HL-60/S4 treated with phorbol 12-myristate 13-acetate at 8.2 ng/mL for 4 days and 3 days (cell line): ENCODE data around the gene HSPA12B.

Experiments
- in situ Hi-C: fragments of 300-500 bp; cut with MboI; formaldehyde crosslinking; loops from 2 replicates; pipeline ENCODE4 v1.15.0; 2022; ENCODE audit warnings: low sequenced_read_pairs

HSPA12B gene

GRCh38 chr20:3732327-3733118 is at the start of gene HSPA12B:
Gene HSPA12B, plus strand, starts transcription at chr20:3732685. Its CDS starts 5,990 bp downstream, at chr20:3738675.
- in situ Hi-C loops: no loop called here

- in situ Hi-C loops: no loop called here
Measured at GRCh38 chr20:3685341-3685740, 47.1 kb upstream of the HSPA12B start.

GRCh38 chr20:3686421-3686820 is 46.1 kb upstream of the HSPA12B start:
- in situ Hi-C loops: no loop called here

- in situ Hi-C loops: no loop called here
Measured at GRCh38 chr20:3686867-3687321, 45.6 kb upstream of the HSPA12B start.

- in situ Hi-C loops: no loop called here
Measured at GRCh38 chr20:3687655-3688054, 44.8 kb upstream of the HSPA12B start.

- in situ Hi-C loops: no loop called here
Measured at GRCh38 chr20:3689978-3690377, 42.5 kb upstream of the HSPA12B start.

GRCh38 chr20:3690413-3690812 is 42.1 kb upstream of the HSPA12B start:
- in situ Hi-C loops: no loop called here

- in situ Hi-C loops: no loop called here
Measured at GRCh38 chr20:3691306-3691705, 41.2 kb upstream of the HSPA12B start.

- in situ Hi-C loops: no loop called here
Measured at GRCh38 chr20:3691897-3692296, 40.6 kb upstream of the HSPA12B start.

- in situ Hi-C loops: no loop called here
Measured at GRCh38 chr20:3692706-3693294, 39.7 kb upstream of the HSPA12B start.

- in situ Hi-C loops: no loop called here
Measured at GRCh38 chr20:3693376-3693775, 39.1 kb upstream of the HSPA12B start.

GRCh38 chr20:3694864-3695263 is 37.6 kb upstream of the HSPA12B start:
- in situ Hi-C loops: no loop called here

- in situ Hi-C loops: no loop called here
Measured at GRCh38 chr20:3696200-3696599, 36.3 kb upstream of the HSPA12B start.

- in situ Hi-C loops: no loop called here
Measured at GRCh38 chr20:3696745-3697587, 35.5 kb upstream of the HSPA12B start.

GRCh38 chr20:3697588-3698305 is 34.7 kb upstream of the HSPA12B start:
- in situ Hi-C loops: no loop called here

GRCh38 chr20:3698591-3699001 is 33.9 kb upstream of the HSPA12B start:
- in situ Hi-C loops: no loop called here

GRCh38 chr20:3699037-3699436 is 33.4 kb upstream of the HSPA12B start:
- in situ Hi-C loops: no loop called here

GRCh38 chr20:3701061-3701998 is 31.2 kb upstream of the HSPA12B start:
- in situ Hi-C loops: no loop called here

GRCh38 chr20:3702611-3703391 is 29.7 kb upstream of the HSPA12B start:
- in situ Hi-C loops: no loop called here
